Mesendoderm (in vitro differentiated cells): ENCODE data around the gene STAB2.

Experiments used
- DNase-seq: peaks from one replicate; pipeline ENCODE4 v3.0.0; 2013
- H2AK5ac ChIP-seq: 2 replicates; pipeline ENCODE4 v1.6.1; 2013; ENCODE audit warnings: low read length, inconsistent platforms
- H2BK120ac ChIP-seq: 2 replicates; pipeline ENCODE4 v1.6.1; 2013; ENCODE audit warnings: low read depth, mild to moderate bottlenecking, low read length, moderate library complexity, mixed read lengths
- H2BK15ac ChIP-seq: replicated peaks from 2 replicates; pipeline ENCODE4 v1.6.1; 2013; ENCODE audit warnings: low read depth, mild to moderate bottlenecking, moderate library complexity
- H2BK5ac ChIP-seq: 2 replicates; pipeline ENCODE4 v1.6.1; 2013; ENCODE audit warnings: low read length, inconsistent platforms
- H3K18ac ChIP-seq: 2 replicates; pipeline ENCODE4 v1.6.1; 2013; ENCODE audit warnings: mild to moderate bottlenecking, low read length, mixed read lengths
- H3K23ac ChIP-seq: one replicate; pipeline ENCODE4 v1.6.1; 2013; ENCODE audit warnings: low read length
- H3K27ac ChIP-seq: 2 replicates; pipeline ENCODE4 v1.5.1; 2013; ENCODE audit warnings: low read depth, mild to moderate bottlenecking, inconsistent platforms, low read length, moderate library complexity
- H3K27me3 ChIP-seq: 2 replicates; pipeline ENCODE4 v1.6.1; 2013; ENCODE audit warnings: low read length, control low read depth, mild to moderate bottlenecking, inconsistent platforms; ENCODE audit not compliant: insufficient read depth, poor library complexity
- H3K36me3 ChIP-seq: 2 replicates; pipeline ENCODE4 v1.6.1; 2013; ENCODE audit warnings: low read length, inconsistent platforms; ENCODE audit not compliant: control insufficient read depth, insufficient read depth
- H3K4ac ChIP-seq: one replicate; pipeline ENCODE4 v1.6.1; 2013; ENCODE audit warnings: low read depth, mild to moderate bottlenecking, low read length, moderate library complexity
- H3K4me1 ChIP-seq: 2 replicates; pipeline ENCODE4 v1.6.1; 2013; ENCODE audit warnings: low read depth, low read length, inconsistent platforms; ENCODE audit not compliant: control insufficient read depth
- H3K4me2 ChIP-seq: 2 replicates; pipeline ENCODE4 v1.6.1; 2013; ENCODE audit warnings: low read length
- H3K4me3 ChIP-seq: 2 replicates; pipeline ENCODE4 v1.5.1; 2013; ENCODE audit warnings: mild to moderate bottlenecking, low read length
- H3K56ac ChIP-seq: one replicate; pipeline ENCODE4 v1.6.1; 2013; ENCODE audit warnings: low read length
- H3K79me1 ChIP-seq: 2 replicates; pipeline ENCODE4 v1.6.1; 2013; ENCODE audit warnings: low read length, inconsistent platforms
- H3K79me2 ChIP-seq: 2 replicates; pipeline ENCODE4 v1.6.1; 2013; ENCODE audit warnings: mild to moderate bottlenecking, low read length; ENCODE audit not compliant: control insufficient read depth, insufficient read depth
- H3K9ac ChIP-seq: 2 replicates; pipeline ENCODE4 v1.6.1; 2013; ENCODE audit warnings: low read length, inconsistent platforms
- H4K5ac ChIP-seq: one replicate; pipeline ENCODE4 v1.6.1; 2013; ENCODE audit warnings: low read length
- H4K8ac ChIP-seq: one replicate; pipeline ENCODE4 v1.6.1; 2013; ENCODE audit warnings: low read depth, mild to moderate bottlenecking, control low read depth, low read length, moderate library complexity
- WGBS: extraction: QIAGEN DNeasy Blood & Tissue Kit; methylation state at CpG from one replicate; pipeline ENCODE4 v1.1.7; 2013; ENCODE audit warnings: low lambda C conversion rate, missing lambda C conversion rate; ENCODE audit not compliant: insufficient coverage; ENCODE audit errors: extremely low coverage; 5-methylcytosine and 5-hydroxymethylcytosine counted together

Gene STAB2

GRCh38 chr12:103547929-103548328 is 39.1 kb upstream of the STAB2 start:
- H3K23ac ChIP-seq: no peak overlapping the region
- no peaks in the 10 kb centered on the region for H3K79me1 ChIP-seq
- H3K18ac ChIP-seq: no peak overlapping the region
- H2AK5ac ChIP-seq: no peak overlapping the region
- H3K4ac ChIP-seq: no peak overlapping the region
- no peak overlapping the region for H3K4me2 ChIP-seq
- H3K79me2 ChIP-seq: no peaks in the 10 kb centered on the region
- DNase-seq: no peak
- H2BK120ac ChIP-seq: no peak overlapping the region
- H4K8ac ChIP-seq: no peak overlapping the region
- no peak overlapping the region for H3K9ac ChIP-seq
- no CpG with 5 or more reads among the region's 6 CpGs for WGBS
- no peak overlapping the region for H3K4me3 ChIP-seq
- no peaks in the 10 kb centered on the region for H3K36me3 ChIP-seq
- H3K4me1 ChIP-seq: no peaks in the 10 kb centered on the region
- no peak overlapping the region for H3K27ac ChIP-seq
- no peaks in the 10 kb centered on the region for H3K27me3 ChIP-seq
- H2BK15ac ChIP-seq: no peak overlapping the region
- H3K56ac ChIP-seq: no peak overlapping the region
- H2BK5ac ChIP-seq: no peak overlapping the region
- H4K5ac ChIP-seq: no peak overlapping the region

- Histone ChIP-seq H2BK15ac (no peak overlapping the region), H4K5ac (no peak overlapping the region), H3K4me3 (no peak overlapping the region), H3K4me2 (no peak overlapping the region), H3K23ac (no peak overlapping the region), H3K56ac (no peak overlapping the region), H3K79me1 (no peaks in the 10 kb centered on the region), H3K9ac (no peak overlapping the region), H4K8ac (no peak overlapping the region), H3K4me1 (no peaks in the 10 kb centered on the region), H3K18ac (no peak overlapping the region), H3K36me3 (no peaks in the 10 kb centered on the region), H2BK120ac (no peak overlapping the region), H2BK5ac (no peak overlapping the region), H3K27ac (no peak overlapping the region), H3K4ac (no peak overlapping the region), H3K79me2 (no peaks in the 10 kb centered on the region), H3K27me3 (no peaks in the 10 kb centered on the region), H2AK5ac (no peak overlapping the region)
- peak; percentile 75 for DNase-seq
- WGBS: no CpG with 5 or more reads among the region's 10 CpGs
Observed at GRCh38 chr12:103548622-103549601, 38.2 kb upstream of the STAB2 start.

- no peak for DNase-seq
- Histone ChIP-seq H3K4ac (no peak overlapping the region), H3K9ac (no peak overlapping the region), H3K79me1 (no peaks in the 10 kb centered on the region), H2BK5ac (no peak overlapping the region), H2BK15ac (no peak overlapping the region), H3K4me2 (no peak overlapping the region), H3K23ac (no peak overlapping the region), H3K4me3 (no peak overlapping the region), H3K36me3 (no peaks in the 10 kb centered on the region), H3K56ac (no peak overlapping the region), H3K79me2 (no peaks in the 10 kb centered on the region), H2BK120ac (no peak overlapping the region), H3K27me3 (no peaks in the 10 kb centered on the region), H4K8ac (no peak overlapping the region), H2AK5ac (no peak overlapping the region), H4K5ac (no peak overlapping the region), H3K4me1 (no peaks in the 10 kb centered on the region), H3K18ac (no peak overlapping the region), H3K27ac (no peak overlapping the region)
- no CpG with 5 or more reads among the region's 3 CpGs for WGBS
Observed at GRCh38 chr12:103556890-103557627, 30.0 kb upstream of the STAB2 start.

GRCh38 chr12:103557628-103558010 is 29.5 kb upstream of the STAB2 start:
- DNase-seq: no peak
- Histone ChIP-seq H4K5ac (no peak overlapping the region), H3K79me2 (no peaks in the 10 kb centered on the region), H2BK15ac (no peak overlapping the region), H3K79me1 (no peaks in the 10 kb centered on the region), H3K9ac (no peak overlapping the region), H3K56ac (no peak overlapping the region), H3K18ac (no peak overlapping the region), H2BK5ac (no peak overlapping the region), H3K36me3 (no peaks in the 10 kb centered on the region), H2BK120ac (no peak overlapping the region), H3K27ac (no peak overlapping the region), H3K4me3 (no peak overlapping the region), H3K4ac (no peak overlapping the region), H3K27me3 (no peaks in the 10 kb centered on the region), H3K4me2 (no peak overlapping the region), H4K8ac (no peak overlapping the region), H3K23ac (no peak overlapping the region), H2AK5ac (no peak overlapping the region), H3K4me1 (no peaks in the 10 kb centered on the region)
- WGBS: no CpG with 5 or more reads among the region's 2 CpGs

GRCh38 chr12:103558879-103559278 is 28.2 kb upstream of the STAB2 start:
- no peaks in the 10 kb centered on the region for H3K79me1 ChIP-seq
- no peak overlapping the region for H2BK15ac ChIP-seq
- H3K4me3 ChIP-seq: no peak overlapping the region
- H3K4me2 ChIP-seq: no peak overlapping the region
- H3K23ac ChIP-seq: no peak overlapping the region
- H3K56ac ChIP-seq: no peak overlapping the region
- H2AK5ac ChIP-seq: no peak overlapping the region
- H2BK5ac ChIP-seq: no peak overlapping the region
- H3K79me2 ChIP-seq: no peaks in the 10 kb centered on the region
- H3K4me1 ChIP-seq: no peaks in the 10 kb centered on the region
- no CpG with 5 or more reads among the region's 1 CpG for WGBS
- H3K27ac ChIP-seq: no peak overlapping the region
- no peaks in the 10 kb centered on the region for H3K36me3 ChIP-seq
- H3K18ac ChIP-seq: no peak overlapping the region
- no peak for DNase-seq
- no peak overlapping the region for H2BK120ac ChIP-seq
- H3K4ac ChIP-seq: no peak overlapping the region
- H4K8ac ChIP-seq: no peak overlapping the region
- no peak overlapping the region for H3K9ac ChIP-seq
- no peaks in the 10 kb centered on the region for H3K27me3 ChIP-seq
- no peak overlapping the region for H4K5ac ChIP-seq
